ENCODE measurements around the gene HIPK2.

DNA sequence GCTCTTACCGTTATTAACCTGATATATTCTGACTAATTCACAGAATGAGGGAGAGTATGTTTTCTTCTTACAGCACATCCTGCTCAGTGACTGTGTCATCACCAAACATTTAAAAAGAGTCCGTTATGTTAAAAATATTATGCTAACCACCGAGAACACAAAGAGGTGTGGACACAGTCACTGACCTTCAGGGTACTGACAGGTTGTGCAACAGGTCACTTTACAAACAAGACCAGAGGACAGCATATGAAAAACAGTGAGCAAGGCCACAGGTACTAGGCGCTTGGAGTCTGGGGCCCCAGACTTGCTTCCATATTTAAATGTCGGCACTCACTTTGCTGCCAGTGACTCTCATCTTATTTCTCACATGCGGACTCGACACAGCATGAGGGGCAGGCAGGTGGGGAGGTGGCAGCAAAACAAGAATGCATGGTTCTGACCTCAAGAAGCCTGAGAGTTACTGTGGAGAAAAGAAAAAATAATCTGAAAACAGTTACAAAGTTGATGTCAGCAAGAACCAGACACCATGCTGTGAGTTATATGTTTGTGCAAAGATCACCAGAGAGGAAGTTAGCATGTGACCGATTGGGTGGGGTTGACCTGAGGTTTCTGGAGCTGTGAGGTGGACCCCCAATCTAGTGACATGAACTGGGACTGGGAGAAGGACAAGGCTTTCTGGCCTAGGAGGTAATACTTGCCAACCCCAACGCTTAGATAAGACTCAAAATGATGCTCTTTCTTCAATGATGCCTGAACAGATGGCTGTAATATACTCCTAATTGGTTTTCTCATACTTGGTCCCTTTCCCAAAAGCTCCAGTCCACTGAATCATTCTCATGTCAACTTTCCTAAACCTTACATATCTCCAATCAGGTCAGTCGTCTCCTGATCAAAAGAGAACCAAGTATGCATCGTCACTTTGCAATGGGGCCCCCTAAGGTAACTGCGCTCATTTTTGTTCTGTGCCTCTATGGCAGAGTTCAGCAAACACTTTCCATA lies 102.4 kb downstream of the HIPK2 start:
- TF ChIP-seq EP300 (IDR thresholded peaks at IDR 0.05) (no peak), POLR2AphosphoS5 (IDR thresholded peaks at IDR 0.05) (no peak), POLR2A (IDR thresholded peaks at IDR 0.05) (no peak)
- TF ChIP-seq, protein P1, sequence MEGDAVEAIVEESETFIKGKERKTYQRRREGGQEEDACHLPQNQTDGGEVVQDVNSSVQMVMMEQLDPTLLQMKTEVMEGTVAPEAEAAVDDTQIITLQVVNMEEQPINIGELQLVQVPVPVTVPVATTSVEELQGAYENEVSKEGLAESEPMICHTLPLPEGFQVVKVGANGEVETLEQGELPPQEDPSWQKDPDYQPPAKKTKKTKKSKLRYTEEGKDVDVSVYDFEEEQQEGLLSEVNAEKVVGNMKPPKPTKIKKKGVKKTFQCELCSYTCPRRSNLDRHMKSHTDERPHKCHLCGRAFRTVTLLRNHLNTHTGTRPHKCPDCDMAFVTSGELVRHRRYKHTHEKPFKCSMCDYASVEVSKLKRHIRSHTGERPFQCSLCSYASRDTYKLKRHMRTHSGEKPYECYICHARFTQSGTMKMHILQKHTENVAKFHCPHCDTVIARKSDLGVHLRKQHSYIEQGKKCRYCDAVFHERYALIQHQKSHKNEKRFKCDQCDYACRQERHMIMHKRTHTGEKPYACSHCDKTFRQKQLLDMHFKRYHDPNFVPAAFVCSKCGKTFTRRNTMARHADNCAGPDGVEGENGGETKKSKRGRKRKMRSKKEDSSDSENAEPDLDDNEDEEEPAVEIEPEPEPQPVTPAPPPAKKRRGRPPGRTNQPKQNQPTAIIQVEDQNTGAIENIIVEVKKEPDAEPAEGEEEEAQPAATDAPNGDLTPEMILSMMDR (IDR thresholded peaks at IDR 0.05) = no peak
